Gastrocnemius medialis (tissue), 4 donors: ENCODE measurements around the gene KCNK15.

Experiments
- POLR2A ChIP-seq, 2 donors: fragments of 450-650 bp; IDR thresholded peaks; one replicate each; pipeline ENCODE4 v1.6.1; 2017; ENCODE audit warnings: antibody characterized with exemption in 2 of 2, mild to moderate bottlenecking in 2 of 2, moderate library complexity in 2 of 2
- TF ChIP-seq, protein P1 (sequence below), 5 experiments: fragments of 450-650 bp in 3 of 5; fragments of 200-600 bp in 2 of 5; sonication (generic) in 2 of 5; IDR thresholded peaks in 4 of 5; conservative IDR thresholded peaks in 1 of 5; 1 replicate in 4 of 5; 2 replicates in 1 of 5; pipeline ENCODE4 v1.5.1; 2016 to 2019; ENCODE audit warnings: antibody characterized with exemption in 5 of 5, mild to moderate bottlenecking in 3 of 5, moderate library complexity in 3 of 5

DNA sequence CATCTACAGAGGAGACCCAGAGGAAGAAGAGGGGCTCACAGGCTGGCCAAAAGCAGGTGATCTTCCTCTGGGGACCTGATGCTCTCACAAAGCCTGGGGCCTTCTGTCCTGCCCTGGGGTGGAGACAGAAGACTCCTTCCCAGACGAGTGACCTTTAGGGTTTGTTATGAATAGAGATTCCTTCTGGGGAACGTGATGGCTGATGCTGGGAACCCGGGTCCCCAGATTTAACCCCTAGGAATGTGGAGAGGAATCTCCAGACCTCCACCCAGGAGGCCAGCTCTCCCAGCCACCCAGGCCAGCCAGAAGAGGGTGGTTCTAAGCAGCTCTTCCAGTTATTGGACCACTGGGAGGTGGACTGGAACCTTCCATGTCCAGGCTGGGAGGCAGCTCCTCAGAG lies 47.3 kb upstream of the KCNK15 start:
- TF ChIP-seq, protein P1, sequence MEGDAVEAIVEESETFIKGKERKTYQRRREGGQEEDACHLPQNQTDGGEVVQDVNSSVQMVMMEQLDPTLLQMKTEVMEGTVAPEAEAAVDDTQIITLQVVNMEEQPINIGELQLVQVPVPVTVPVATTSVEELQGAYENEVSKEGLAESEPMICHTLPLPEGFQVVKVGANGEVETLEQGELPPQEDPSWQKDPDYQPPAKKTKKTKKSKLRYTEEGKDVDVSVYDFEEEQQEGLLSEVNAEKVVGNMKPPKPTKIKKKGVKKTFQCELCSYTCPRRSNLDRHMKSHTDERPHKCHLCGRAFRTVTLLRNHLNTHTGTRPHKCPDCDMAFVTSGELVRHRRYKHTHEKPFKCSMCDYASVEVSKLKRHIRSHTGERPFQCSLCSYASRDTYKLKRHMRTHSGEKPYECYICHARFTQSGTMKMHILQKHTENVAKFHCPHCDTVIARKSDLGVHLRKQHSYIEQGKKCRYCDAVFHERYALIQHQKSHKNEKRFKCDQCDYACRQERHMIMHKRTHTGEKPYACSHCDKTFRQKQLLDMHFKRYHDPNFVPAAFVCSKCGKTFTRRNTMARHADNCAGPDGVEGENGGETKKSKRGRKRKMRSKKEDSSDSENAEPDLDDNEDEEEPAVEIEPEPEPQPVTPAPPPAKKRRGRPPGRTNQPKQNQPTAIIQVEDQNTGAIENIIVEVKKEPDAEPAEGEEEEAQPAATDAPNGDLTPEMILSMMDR (IDR thresholded peaks at IDR 0.05 in 4 of 5, conservative IDR thresholded peaks at IDR 0.05 in 1 of 5) = no peak
- no peak for TF ChIP-seq POLR2A (IDR thresholded peaks at IDR 0.05)
